ENCODE measurements around the gene TPX2.

DNA sequence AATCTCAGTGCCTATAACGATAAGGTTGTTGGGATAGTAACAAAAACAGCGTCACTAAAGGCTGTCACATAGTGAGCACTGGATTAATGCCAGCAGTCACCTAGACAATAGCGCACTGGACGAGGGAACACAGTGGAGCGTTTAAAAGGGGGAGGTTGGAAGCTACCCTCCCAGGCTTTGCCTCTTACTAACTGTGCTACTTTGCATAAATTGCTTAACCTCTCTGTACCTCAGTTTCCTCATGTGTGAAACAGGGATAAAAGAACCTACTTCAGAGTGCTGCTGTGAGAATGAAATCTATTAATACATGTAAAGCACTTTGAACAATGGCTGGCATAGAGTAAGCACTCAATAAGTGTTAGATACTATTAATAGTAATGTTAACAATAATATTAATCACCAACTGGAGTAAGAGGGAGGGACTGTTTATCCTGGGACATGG lies 27.0 kb upstream of the TPX2 start:
- TF ChIP-seq, protein P1, sequence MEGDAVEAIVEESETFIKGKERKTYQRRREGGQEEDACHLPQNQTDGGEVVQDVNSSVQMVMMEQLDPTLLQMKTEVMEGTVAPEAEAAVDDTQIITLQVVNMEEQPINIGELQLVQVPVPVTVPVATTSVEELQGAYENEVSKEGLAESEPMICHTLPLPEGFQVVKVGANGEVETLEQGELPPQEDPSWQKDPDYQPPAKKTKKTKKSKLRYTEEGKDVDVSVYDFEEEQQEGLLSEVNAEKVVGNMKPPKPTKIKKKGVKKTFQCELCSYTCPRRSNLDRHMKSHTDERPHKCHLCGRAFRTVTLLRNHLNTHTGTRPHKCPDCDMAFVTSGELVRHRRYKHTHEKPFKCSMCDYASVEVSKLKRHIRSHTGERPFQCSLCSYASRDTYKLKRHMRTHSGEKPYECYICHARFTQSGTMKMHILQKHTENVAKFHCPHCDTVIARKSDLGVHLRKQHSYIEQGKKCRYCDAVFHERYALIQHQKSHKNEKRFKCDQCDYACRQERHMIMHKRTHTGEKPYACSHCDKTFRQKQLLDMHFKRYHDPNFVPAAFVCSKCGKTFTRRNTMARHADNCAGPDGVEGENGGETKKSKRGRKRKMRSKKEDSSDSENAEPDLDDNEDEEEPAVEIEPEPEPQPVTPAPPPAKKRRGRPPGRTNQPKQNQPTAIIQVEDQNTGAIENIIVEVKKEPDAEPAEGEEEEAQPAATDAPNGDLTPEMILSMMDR (IDR thresholded peaks at IDR 0.05) = no peak
- no peak for TF ChIP-seq POLR2A (IDR thresholded peaks at IDR 0.05)
